CD4-positive, alpha-beta T cell treated with Interleukin-21 for 1 hour (primary cell): ENCODE results near the gene HGF.
"Not testable (repeated sequence)": the region's sequence is repeated elsewhere in the genome, so short reads cannot be mapped to it uniquely, and the experiment has no call there.

Experiments
- DNase-seq: peaks from one replicate; pipeline ENCODE4 v3.0.0-alpha.2; 2020

Gene HGF

DNA sequence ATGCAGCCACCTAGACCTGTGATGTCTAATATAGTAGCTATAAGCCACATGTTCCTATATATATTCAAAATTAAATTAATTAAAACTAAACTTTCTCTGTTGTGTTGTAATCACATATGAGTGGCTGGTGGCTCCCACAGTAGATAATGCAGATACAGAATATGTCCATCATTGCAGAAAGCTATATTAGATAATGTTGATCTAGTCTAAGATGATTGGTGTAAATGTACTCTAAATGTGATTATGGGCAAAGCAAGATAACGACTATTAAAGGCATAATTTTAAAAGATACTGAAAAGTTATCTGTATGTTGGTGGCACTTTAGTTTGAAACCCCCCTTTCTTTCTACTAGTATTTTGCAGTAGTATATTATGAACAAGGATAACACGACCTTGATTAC, 5.7 kb upstream of the HGF start:
- no peak for DNase-seq

DNA sequence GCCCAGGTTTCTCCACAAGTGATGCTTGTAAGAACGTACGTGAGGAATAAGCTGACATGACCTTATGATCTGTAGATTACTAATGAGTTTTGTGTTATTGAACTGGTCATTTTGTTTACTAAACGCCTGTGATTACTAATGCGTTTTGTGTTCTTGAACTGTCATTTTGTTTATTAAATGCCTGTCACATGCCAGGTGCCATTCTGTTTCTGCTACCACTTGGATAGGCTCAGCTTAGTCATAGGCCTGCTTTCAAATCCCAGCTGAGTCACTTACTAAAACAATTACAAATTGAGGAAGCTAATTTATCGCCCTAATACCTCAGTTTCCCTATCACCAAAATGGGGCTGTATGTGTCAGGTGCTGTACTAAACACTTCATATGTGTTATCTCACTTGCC, 4.7 kb upstream of the HGF start:
- no peak for DNase-seq

DNA sequence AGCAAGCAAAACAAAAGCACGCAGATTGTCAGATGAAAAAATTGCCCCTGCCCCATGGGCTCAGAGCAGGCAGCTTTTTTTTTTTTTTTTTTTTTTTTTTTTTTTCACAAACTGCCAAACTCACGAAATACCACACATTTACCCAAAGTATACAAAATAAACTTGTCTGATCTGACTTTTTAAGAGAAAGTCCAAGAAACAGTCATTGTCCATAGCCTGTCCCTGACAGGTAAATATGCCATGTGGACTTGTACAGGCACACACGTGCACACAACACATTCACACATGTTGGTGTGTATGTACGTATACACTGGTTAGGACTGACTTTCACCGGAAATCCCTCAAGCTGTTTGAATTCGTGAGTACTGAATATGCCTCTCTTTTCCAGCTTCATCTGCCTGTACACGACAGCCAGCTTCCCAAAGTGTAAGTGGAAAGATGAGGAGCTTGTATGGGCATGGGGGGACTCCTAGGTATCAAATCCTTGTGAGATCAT, 929 bp upstream of the HGF start:
- no peak for DNase-seq

GRCh38 chr7:81768951-81769778, 682 bp downstream of the HGF start:
- no peak for DNase-seq

GRCh38 chr7:81767926-81768325, 1.9 kb downstream of the HGF start:
- no peak for DNase-seq

- no peak for DNase-seq
These were observed 8.0 kb downstream of the HGF start for GRCh38 chr7:81761821-81762220.

- no peak for DNase-seq
These were observed 8.8 kb downstream of the HGF start for GRCh38 chr7:81761031-81761430.

- DNase-seq, result no peak
These were observed 14.7 kb downstream of the HGF start for GRCh38 chr7:81754918-81755696.

GRCh38 chr7:81753392-81753791, 16.5 kb downstream of the HGF start:
- DNase-seq, result no peak

DNA sequence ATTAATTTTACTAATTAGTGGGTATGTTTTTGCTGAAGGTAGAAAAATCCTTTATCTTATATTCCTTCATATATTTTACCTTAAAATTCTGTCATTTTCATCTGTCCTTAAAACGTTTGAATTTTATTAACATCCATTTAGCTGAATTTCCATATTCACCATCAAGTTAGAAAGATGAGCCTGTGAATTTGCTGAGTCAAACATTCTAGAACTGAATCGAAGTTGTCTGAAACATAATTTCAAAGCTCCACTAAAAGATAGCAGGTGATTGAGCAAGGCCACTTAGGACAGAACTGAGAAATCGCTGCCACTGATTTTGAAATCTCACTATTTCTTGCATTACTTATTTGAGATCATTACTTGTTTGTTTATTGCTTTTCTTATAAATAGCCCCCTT, 17.5 kb downstream of the HGF start:
- no peak for DNase-seq

DNA sequence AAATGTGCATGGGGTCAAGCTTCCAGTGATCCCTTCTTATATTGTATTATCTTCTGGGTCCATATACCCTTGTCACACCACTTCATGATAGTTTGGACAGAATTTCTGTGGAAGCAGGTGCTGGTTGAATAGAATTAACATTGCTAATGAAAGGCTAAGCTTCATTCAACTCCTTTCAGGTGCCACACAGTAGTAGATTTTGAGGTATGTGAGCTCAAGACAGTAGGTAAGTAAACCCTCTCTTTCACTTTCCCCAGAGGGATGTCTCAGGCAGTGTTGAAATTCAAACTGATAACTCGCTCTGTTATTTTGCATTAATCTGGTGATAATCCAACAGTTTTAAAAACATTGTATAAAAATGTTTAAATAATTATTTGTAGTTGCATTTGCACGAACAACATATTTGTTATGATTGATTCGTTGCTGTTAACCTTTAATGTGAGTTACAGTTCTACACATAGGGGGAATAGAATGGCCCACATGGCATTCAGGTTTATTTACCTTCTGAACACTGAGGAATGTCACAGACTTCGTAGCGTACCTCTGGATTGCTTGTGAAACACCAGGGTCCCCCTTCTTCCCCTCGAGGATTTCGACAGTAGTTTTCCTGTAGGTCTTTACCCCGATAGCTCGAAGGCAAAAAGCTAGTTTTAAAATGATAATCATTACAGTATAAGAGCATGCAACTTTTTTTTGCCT, 18.1 kb downstream of the HGF start:
- DNase-seq, result no peak

GRCh38 chr7:81745637-81746036, 24.2 kb downstream of the HGF start:
- DNase-seq, result no peak

GRCh38 chr7:81744389-81744788, 25.5 kb downstream of the HGF start:
- no peak for DNase-seq

DNA sequence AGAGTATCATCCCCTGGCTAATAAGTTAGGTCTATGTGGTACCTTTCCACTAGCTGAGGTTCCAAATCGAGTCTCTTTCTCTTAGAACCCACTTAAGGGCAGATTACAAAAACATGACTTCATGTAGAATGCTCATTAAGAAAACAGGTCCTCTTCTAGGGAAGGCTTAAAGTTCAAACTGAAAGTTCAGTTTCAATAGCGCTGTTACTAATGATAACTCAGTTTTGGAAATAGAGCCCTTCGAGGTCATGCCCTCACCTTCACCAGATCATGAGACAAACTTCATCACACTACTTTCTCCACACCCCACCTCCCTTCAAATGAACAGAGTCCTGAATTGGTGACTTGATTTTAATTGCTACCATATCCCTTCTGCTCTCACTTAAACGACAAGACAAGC, 26.2 kb downstream of the HGF start:
- DNase-seq, result no peak

- no peak for DNase-seq
These were observed 26.6 kb downstream of the HGF start for GRCh38 chr7:81743201-81743600.

DNA sequence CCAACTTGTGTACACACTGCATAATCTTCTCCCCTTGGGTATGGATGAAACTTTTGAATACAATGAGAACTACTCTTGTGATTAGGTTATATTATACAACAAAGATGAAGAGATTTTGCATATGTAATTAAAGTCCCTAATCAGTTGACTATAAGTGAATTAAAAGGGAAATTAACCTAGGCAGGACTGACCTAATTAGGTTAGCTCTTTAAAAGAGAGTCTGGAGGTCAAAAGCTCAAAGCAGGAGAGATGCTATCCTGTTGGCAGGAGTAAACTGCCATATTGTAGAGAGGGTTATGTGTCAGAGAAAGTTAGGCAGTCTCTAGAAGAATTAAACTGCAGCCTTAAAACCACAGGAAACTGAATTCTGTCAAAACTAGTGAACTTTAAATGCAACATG, 29.4 kb downstream of the HGF start:
- no peak for DNase-seq

- DNase-seq, result no peak
These were observed 33.8 kb downstream of the HGF start for GRCh38 chr7:81736091-81736490.

GRCh38 chr7:81725812-81726127, 44.1 kb downstream of the HGF start:
- no peak for DNase-seq

DNA sequence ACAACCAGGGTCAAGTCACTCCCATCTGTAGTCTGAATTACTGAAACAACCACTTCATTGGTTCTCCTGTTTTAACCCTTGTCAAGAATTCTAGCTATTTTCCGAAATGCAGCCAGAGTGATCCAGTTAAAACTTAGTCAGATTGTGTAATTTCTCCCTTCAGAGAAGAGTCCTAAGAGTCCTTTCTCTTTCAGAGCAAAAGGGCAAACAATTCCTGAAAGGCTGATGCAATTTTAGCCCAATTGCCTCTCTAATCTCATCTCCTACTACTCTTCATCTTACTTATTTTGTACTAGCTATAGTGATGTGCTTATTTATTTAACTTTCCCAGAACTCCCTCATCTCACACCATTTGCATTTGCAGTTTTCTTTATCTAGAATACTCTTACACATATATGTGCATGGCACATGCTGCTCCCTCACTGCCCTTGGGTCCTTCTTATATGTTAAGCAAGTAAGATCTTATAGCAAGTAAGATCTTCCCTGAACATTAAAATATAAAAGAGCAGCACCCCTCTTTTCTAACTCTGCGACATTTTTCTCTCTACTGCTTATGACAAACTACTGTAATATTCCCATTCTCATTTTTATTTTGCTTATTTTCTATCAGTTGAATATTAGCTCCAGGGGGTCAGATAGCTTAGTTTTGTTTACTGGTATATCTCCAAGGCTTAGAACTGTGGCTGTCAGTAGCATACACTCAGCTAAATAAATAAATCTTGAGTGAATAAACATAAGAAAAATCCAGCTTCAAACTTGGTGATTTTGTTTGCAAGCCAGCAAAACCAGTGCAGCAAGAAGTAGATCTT, 44.6 kb downstream of the HGF start:
- no peak for DNase-seq

DNA sequence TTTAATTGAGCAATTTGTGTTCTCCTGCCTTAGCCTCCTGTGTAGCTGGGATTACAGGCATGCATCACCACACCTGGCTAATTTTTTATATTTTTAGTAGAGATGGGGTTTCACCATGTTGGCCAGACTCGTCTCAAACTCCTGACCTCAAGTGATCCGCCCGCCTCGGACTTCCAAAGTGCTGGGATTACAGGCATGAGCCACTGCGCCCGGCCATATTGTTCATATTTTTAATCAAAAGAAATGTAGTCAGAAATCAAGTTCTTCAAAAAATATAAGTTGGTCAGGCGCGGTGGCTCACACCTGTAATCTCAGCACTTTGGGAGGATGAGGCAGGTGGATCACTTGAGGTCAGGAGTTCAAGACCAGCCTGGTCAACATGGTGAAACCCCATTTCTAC, 47.6 kb downstream of the HGF start:
- DNase-seq, result not testable (repeated sequence)

- no peak for DNase-seq
These were observed 48.4 kb downstream of the HGF start for GRCh38 chr7:81721437-81721836.

DNA sequence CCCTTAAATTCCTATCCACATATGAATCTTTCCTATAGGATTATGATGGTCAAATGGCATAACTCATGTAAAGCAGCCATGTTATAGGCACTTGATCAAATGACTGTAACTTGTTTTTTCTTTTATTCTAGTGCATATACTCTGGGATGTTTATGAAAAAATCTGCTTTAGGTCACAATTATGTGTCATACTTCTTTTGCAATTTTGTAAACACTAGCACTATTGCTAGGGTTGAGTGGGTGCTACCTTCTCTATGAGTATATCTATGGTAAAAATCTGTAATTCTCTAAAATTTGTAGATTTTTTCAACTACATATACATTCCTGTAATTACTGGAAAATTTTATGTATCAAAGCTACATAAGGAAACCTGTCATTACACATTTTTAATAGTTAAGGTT, 50.0 kb downstream of the HGF start:
- no peak for DNase-seq
